H1 (cell line): Measurements from ENCODE around the gene NF1. TPM values are rescaled to one million over a fixed set of nuclear protein-coding genes. Genes with fewer than 3 reads are reported as not detected.

ENCODE experiments used
- CTCF ChIA-PET: fragments of 300-600 bp; sonication (Branson Sonifier 250); formaldehyde crosslinking; loops from one replicate; lab custom pipeline; 2021; ENCODE audit not compliant: partially characterized antibody; lab: Charles Lee
- POLR2A ChIA-PET: fragments of 300-600 bp; sonication (Branson Sonifier 250); formaldehyde crosslinking; loops from one replicate; lab custom pipeline; 2021; ENCODE audit warnings: inconsistent platforms; ENCODE audit not compliant: partially characterized antibody; lab: Charles Lee
- DNase-seq, 2 experiments: peaks; one replicate each; pipeline versions ENCODE4 v3.0.0 to v3.0.0-alpha.2; 2010 to 2022; ENCODE audit warnings: low spot score in 2 of 2, low read depth in 1 of 2, mixed read lengths in 1 of 2
- FAIRE-seq: peaks from 2 replicates; lab custom pipeline; 2011; peaks lifted over from hg19 to GRCh38; lab: Jason Lieb, UNC
- H2AFZ ChIP-seq: 2 replicates; pipeline ENCODE4 v1.8.1; 2012; ENCODE audit warnings: low read length, inconsistent platforms
- H2AK5ac ChIP-seq: 2 replicates; pipeline ENCODE4 v1.6.1; 2013; ENCODE audit warnings: low read depth, low read length
- H2BK120ac ChIP-seq: replicated peaks from 2 replicates; pipeline ENCODE3; 2013; ENCODE audit warnings: low read depth, low read length, inconsistent platforms
- H2BK12ac ChIP-seq: 2 replicates; pipeline ENCODE4 v1.6.1; 2013; ENCODE audit warnings: low read depth, low read length
- H2BK15ac ChIP-seq: 2 replicates; pipeline ENCODE4 v1.6.1; 2013; ENCODE audit warnings: low read length
- H2BK20ac ChIP-seq: 2 replicates; pipeline ENCODE4 v1.6.1; 2013; ENCODE audit warnings: low read length
- H2BK5ac ChIP-seq: 2 replicates; pipeline ENCODE4 v1.6.1; 2013; ENCODE audit warnings: low read depth, low read length
- H3K14ac ChIP-seq: 2 replicates; pipeline ENCODE4 v1.6.1; 2013; ENCODE audit warnings: inconsistent platforms; ENCODE audit not compliant: insufficient read length
- H3K18ac ChIP-seq: 2 replicates; pipeline ENCODE4 v1.6.1; 2013; ENCODE audit warnings: low read length; ENCODE audit errors: extremely low read depth
- H3K23ac ChIP-seq: 2 replicates; pipeline ENCODE4 v1.6.1; 2013; ENCODE audit warnings: inconsistent platforms; ENCODE audit not compliant: insufficient read length
- H3K23me2 ChIP-seq: 2 replicates; pipeline ENCODE4 v1.6.1; 2013; ENCODE audit warnings: low read depth, low read length
- H3K27ac ChIP-seq: 2 replicates; pipeline ENCODE4 v1.6.1; 2011; ENCODE audit warnings: low read depth, low read length, inconsistent platforms
- H3K27me3 ChIP-seq, 4 experiments: replicated peaks in 1 of 4; 1 replicate in 1 of 4; 2 replicates in 3 of 4; pipeline versions ENCODE4 v1.6.1 to v1.8.1; 2011 to 2013; ENCODE audit warnings: low read length in 3 of 4, mild to moderate bottlenecking in 3 of 4, inconsistent platforms in 2 of 4, mixed read lengths in 2 of 4, moderate library complexity in 1 of 4; ENCODE audit not compliant: control insufficient read depth in 3 of 4, insufficient read depth in 3 of 4; ENCODE audit errors: extremely low read depth in 1 of 4
- H3K36me3 ChIP-seq, 4 experiments: 2 replicates each; pipeline versions ENCODE4 v1.6.1 to v1.8.1; 2011 to 2013; ENCODE audit warnings: mild to moderate bottlenecking in 4 of 4, low read length in 3 of 4, moderate library complexity in 2 of 4, control low read depth in 1 of 4, inconsistent platforms in 1 of 4; ENCODE audit not compliant: insufficient read depth in 4 of 4, control insufficient read depth in 2 of 4
- H3K4ac ChIP-seq: replicated peaks from 2 replicates; pipeline ENCODE3; 2013; ENCODE audit warnings: low read length, low read depth, mixed read lengths, inconsistent platforms; ENCODE audit not compliant: insufficient read length
- H3K4me1 ChIP-seq, 4 experiments: replicated peaks in 1 of 4; 1 replicate in 1 of 4; 2 replicates in 3 of 4; pipeline versions ENCODE4 v1.6.1 to v1.8.1; 2011 to 2013; ENCODE audit warnings: low read length in 3 of 4, inconsistent platforms in 2 of 4, mixed read lengths in 1 of 4; ENCODE audit not compliant: insufficient read depth in 4 of 4, control insufficient read depth in 3 of 4
- H3K4me2 ChIP-seq, 2 experiments: 2 replicates each; pipeline versions ENCODE4 v1.6.1 to v1.8.1; 2011 to 2013; ENCODE audit warnings: low read depth in 2 of 2, low read length in 2 of 2, control low read depth in 1 of 2, inconsistent platforms in 1 of 2, mild to moderate bottlenecking in 1 of 2; ENCODE audit not compliant: insufficient read depth in 1 of 2
- H3K4me3 ChIP-seq, 4 experiments: fragments of 200-600, 300-600 bp in 1 of 4; sonication (generic), shearing (Covaris generic), sonication (Bioruptor Twin) in 1 of 4; 2 replicates each; pipeline versions ENCODE4 v1.5.1 to v1.8.1; 2011 to 2016; ENCODE audit warnings: low read length in 4 of 4, low read depth in 3 of 4, control low read depth in 2 of 4, inconsistent platforms in 2 of 4, mild to moderate bottlenecking in 2 of 4, mixed read lengths in 1 of 4, moderate library complexity in 1 of 4; ENCODE audit not compliant: insufficient read depth in 2 of 4; ENCODE audit errors: extremely low read depth in 1 of 4
- H3K56ac ChIP-seq: replicated peaks from 2 replicates; pipeline ENCODE3; 2013; ENCODE audit warnings: low read depth, mild to moderate bottlenecking, mixed read lengths, low read length, inconsistent platforms; ENCODE audit not compliant: insufficient read length
- H3K79me1 ChIP-seq: 2 replicates; pipeline ENCODE4 v1.6.1; 2013; ENCODE audit warnings: low read depth, low read length, control low read depth
- H3K79me2 ChIP-seq, 2 experiments: 2 replicates each; pipeline versions ENCODE4 v1.6.1 to v1.8.1; 2012 to 2013; ENCODE audit warnings: low read length in 2 of 2, mild to moderate bottlenecking in 2 of 2, inconsistent platforms in 1 of 2; ENCODE audit not compliant: insufficient read depth in 2 of 2, control insufficient read depth in 1 of 2
- H3K9ac ChIP-seq, 4 experiments: replicated peaks in 1 of 4; 1 replicate in 1 of 4; 2 replicates in 3 of 4; pipeline versions ENCODE4 v1.6.1 to v1.8.1; 2011 to 2013; ENCODE audit warnings: low read depth in 3 of 4, low read length in 3 of 4, control low read depth in 2 of 4, mild to moderate bottlenecking in 2 of 4, moderate library complexity in 2 of 4, inconsistent platforms in 1 of 4; ENCODE audit errors: extremely low read depth in 1 of 4
- H3K9me3 ChIP-seq, 2 experiments: 2 replicates each; pipeline versions ENCODE4 v1.6.1 to v1.8.1; 2012 to 2013; ENCODE audit warnings: mild to moderate bottlenecking in 2 of 2, moderate library complexity in 2 of 2, control low read depth in 1 of 2, inconsistent platforms in 1 of 2, low read depth in 1 of 2, low read length in 1 of 2, mixed read lengths in 1 of 2; ENCODE audit not compliant: insufficient read depth in 2 of 2
- H4K20me1 ChIP-seq, 2 experiments: replicated peaks in 1 of 2; 2 replicates each; pipeline versions ENCODE3 to v1.8.1; 2011 to 2013; ENCODE audit warnings: inconsistent platforms in 2 of 2, low read length in 2 of 2, mild to moderate bottlenecking in 1 of 2; ENCODE audit not compliant: insufficient read depth in 2 of 2, control insufficient read depth in 1 of 2
- H4K5ac ChIP-seq: 2 replicates; pipeline ENCODE4 v1.6.1; 2013; ENCODE audit warnings: low read length, low read depth, mixed read lengths, inconsistent platforms; ENCODE audit not compliant: insufficient read length
- H4K8ac ChIP-seq: 2 replicates; pipeline ENCODE4 v1.8.0; 2013; ENCODE audit warnings: mild to moderate bottlenecking, moderate library complexity, low read length, inconsistent platforms; ENCODE audit not compliant: insufficient read depth; ENCODE audit errors: extremely low read depth
- H4K91ac ChIP-seq: replicated peaks from 2 replicates; pipeline ENCODE3; 2013; ENCODE audit warnings: low read length, mixed read lengths, inconsistent platforms; ENCODE audit not compliant: insufficient read length
- KDM4A ChIP-seq: IDR thresholded peaks from one replicate; pipeline ENCODE4 v1.7.1; 2012; ENCODE audit warnings: low read depth, mild to moderate bottlenecking, moderate library complexity, low read length, inconsistent platforms; ENCODE audit not compliant: severe bottlenecking
- MAFK ChIP-seq: IDR thresholded peaks from 2 replicates; pipeline ENCODE4 v1.6.1; 2012; ENCODE audit warnings: low read depth, mild to moderate bottlenecking, improper control_type of control experiment, low read length
- RAD21 ChIP-seq, 2 experiments: IDR thresholded peaks in 1 of 2; conservative IDR thresholded peaks in 1 of 2; 2 replicates each; pipeline ENCODE4 v1.6.1; 2011; ENCODE audit warnings: low read depth in 2 of 2, low read length in 2 of 2, improper control_type of control experiment in 1 of 2, inconsistent platforms in 1 of 2, mild to moderate bottlenecking in 1 of 2, moderate library complexity in 1 of 2
- YY1 ChIP-seq: IDR thresholded peaks from 2 replicates; pipeline ENCODE4 v1.6.1; 2011; ENCODE audit warnings: low read depth, mild to moderate bottlenecking, low read length
- WGBS, 2 experiments: shearing (Covaris generic) in 1 of 2; methylation state at CpG; one replicate each; pipeline versions ENCODE4 v1.1.6 to v1.1.7; 2013 to 2015; ENCODE audit warnings: low lambda C conversion rate in 2 of 2, mixed read lengths in 2 of 2, inconsistent platforms in 1 of 2, low coverage in 1 of 2, missing lambda C conversion rate in 1 of 2; ENCODE audit not compliant: insufficient replicate concordance in 2 of 2, insufficient coverage in 1 of 2, insufficient read length in 1 of 2; ENCODE audit errors: extremely low coverage in 1 of 2, missing lambda C conversion rate in 1 of 2; 5-methylcytosine and 5-hydroxymethylcytosine counted together
- polyA plus RNA-seq, 7 experiments: library from polyadenylated mRNA; depleted of rRNA in 3 of 7; stranded (reverse) in 5 of 7; unstranded in 2 of 7; fragments of >200 nt in 5 of 7; fragments of 200-250 nt in 2 of 7; gene quantifications; 1 replicate in 5 of 7; 2 replicates in 1 of 7; 4 replicates in 1 of 7; pipeline versions ENCODE4 v1.2.1 to v1.2.3, GENCODE V29; 2011 to 2013; ENCODE audit warnings: missing spikeins in 2 of 7, mixed read lengths in 2 of 7
- total RNA-seq: library from RNA; stranded (reverse); fragmentation: NEBNext Ultra II Directional; extraction: Animal tissue kit (Norgen Biotek cat#: 25700); gene quantifications from 2 replicates; pipeline ENCODE4 v1.2.1, GENCODE V29; 2021

NF1 gene
- total and polyA plus RNA-seq, 2 of the 8 experiments (the other 6 are each of a cell fraction or from before 2014, with no cell fraction given): 19.3 to 29.6 TPM

- H4K91ac ChIP-seq: no peak overlapping the region
- no peak overlapping the region for H2AK5ac ChIP-seq
- ChIA-PET POLR2A (interaction anchor here (1.2 kb wide), 1 partner anchor 150 kb away, joined by 3 read pairs; no protein-coding TSS in a partner anchor), CTCF (interaction anchor here (2.4 kb wide), 1 partner anchor 17 kb away, joined by 9 read pairs; no protein-coding TSS in a partner anchor)
- DNase-seq: no peak
- no peak overlapping the region for H2BK5ac ChIP-seq
- H3K4me1 ChIP-seq: peaks cover 0 to 7% (median 3%) of the 10 kb centered on the region in 4 experiments; a peak in 3 of 7 replicates
- WGBS, 2 experiments: 82% methylated on average over 4 of the region's 4 CpGs; no CpG with 5 or more reads in 1 of the 2 experiments
- H3K79me2 ChIP-seq: no peaks in the 10 kb centered on the region
- no peak overlapping the region for H3K56ac ChIP-seq
- no peak overlapping the region for H3K4me3 ChIP-seq
- no peak overlapping the region for H3K4ac ChIP-seq
- no peaks in the 10 kb centered on the region for H3K27me3 ChIP-seq
- no peaks in the 10 kb centered on the region for H4K20me1 ChIP-seq
- no peaks in the 10 kb centered on the region for H3K79me1 ChIP-seq
- H2BK120ac ChIP-seq: no peak overlapping the region
- no peak overlapping the region for H2BK15ac ChIP-seq
- peak; percentile 63 for FAIRE-seq
- H3K14ac ChIP-seq: no peak overlapping the region
- H2AFZ ChIP-seq: no peak overlapping the region
- H3K36me3 ChIP-seq: peaks cover 0 to 6% (median 1%) of the 10 kb centered on the region in 4 experiments; a peak in 2 of 8 replicates
- H3K18ac ChIP-seq: no peak overlapping the region
- H3K23me2 ChIP-seq: no peaks in the 10 kb centered on the region; the same call in 1 of the 2 replicates
- H3K9me3 ChIP-seq: no peaks in the 10 kb centered on the region
- H3K27ac ChIP-seq: no peak overlapping the region
- H3K4me2 ChIP-seq: no peak overlapping the region
- no peak overlapping the region for H2BK12ac ChIP-seq
- H4K8ac ChIP-seq: no peak overlapping the region
- no peak overlapping the region for H3K23ac ChIP-seq
- no peak overlapping the region for H3K9ac ChIP-seq
- H2BK20ac ChIP-seq: no peak overlapping the region
- no peak overlapping the region for H4K5ac ChIP-seq
- TF ChIP-seq RAD21 (IDR thresholded peaks at IDR 0.05 in 1 of 2, conservative IDR thresholded peaks at IDR 0.05 in 1 of 2; ENCODE audit: low read depth in 2 of 2, low read length in 2 of 2) (no peak), KDM4A (no peak), MAFK (peak; percentile 49), YY1 (0 out of 2 replicates have a peak, but pooled peaks have one; percentile 14)
These were observed 155.0 kb downstream of the NF1 start for GRCh38 chr17:31249835-31250141.
